Lower leg skin (tissue), 3 donors: ENCODE data around the gene DENND1A.

Experiments
- POLR2A ChIP-seq, 2 donors: fragments of 450-650 bp; IDR thresholded peaks; one replicate each; pipeline ENCODE4 v1.6.1; 2016 to 2017; ENCODE audit warnings: antibody characterized with exemption in 2 of 2, mild to moderate bottlenecking in 1 of 2, moderate library complexity in 1 of 2
- TF ChIP-seq, protein P1 (sequence below), 3 donors: fragments of 450-650 bp; IDR thresholded peaks; one replicate each; pipeline ENCODE4 v1.5.1; 2016; ENCODE audit warnings: antibody characterized with exemption in 3 of 3, mild to moderate bottlenecking in 3 of 3, moderate library complexity in 2 of 3

DNA sequence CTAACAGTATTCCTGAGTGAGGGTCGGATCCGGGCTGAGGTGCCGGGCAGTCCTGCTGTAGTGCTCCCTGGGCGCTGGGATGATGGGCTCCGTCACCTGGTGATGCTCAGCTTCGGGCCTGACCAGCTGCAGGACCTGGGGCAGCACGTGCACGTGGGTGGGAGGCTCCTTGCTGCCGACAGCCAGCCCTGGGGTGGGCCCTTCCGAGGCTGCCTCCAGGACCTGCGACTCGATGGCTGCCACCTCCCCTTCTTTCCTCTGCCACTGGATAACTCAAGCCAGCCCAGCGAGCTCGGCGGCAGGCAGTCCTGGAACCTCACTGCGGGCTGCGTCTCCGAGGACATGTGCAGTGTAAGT, 558.7 kb downstream of the DENND1A start:
- TF ChIP-seq, protein P1, sequence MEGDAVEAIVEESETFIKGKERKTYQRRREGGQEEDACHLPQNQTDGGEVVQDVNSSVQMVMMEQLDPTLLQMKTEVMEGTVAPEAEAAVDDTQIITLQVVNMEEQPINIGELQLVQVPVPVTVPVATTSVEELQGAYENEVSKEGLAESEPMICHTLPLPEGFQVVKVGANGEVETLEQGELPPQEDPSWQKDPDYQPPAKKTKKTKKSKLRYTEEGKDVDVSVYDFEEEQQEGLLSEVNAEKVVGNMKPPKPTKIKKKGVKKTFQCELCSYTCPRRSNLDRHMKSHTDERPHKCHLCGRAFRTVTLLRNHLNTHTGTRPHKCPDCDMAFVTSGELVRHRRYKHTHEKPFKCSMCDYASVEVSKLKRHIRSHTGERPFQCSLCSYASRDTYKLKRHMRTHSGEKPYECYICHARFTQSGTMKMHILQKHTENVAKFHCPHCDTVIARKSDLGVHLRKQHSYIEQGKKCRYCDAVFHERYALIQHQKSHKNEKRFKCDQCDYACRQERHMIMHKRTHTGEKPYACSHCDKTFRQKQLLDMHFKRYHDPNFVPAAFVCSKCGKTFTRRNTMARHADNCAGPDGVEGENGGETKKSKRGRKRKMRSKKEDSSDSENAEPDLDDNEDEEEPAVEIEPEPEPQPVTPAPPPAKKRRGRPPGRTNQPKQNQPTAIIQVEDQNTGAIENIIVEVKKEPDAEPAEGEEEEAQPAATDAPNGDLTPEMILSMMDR (IDR thresholded peaks at IDR 0.05), result no peak
- no peak for TF ChIP-seq POLR2A (IDR thresholded peaks at IDR 0.05)
